IPS-18c (cell line): Measurements from ENCODE around the gene SPTBN1.
"Not testable (repeated sequence)": the region's sequence is repeated elsewhere in the genome, so short reads cannot be mapped to it uniquely, and the experiment has no call there.

ENCODE experiments used
- H3K4me3 ChIP-seq: 2 replicates; pipeline ENCODE4 v1.7.0; 2013; ENCODE audit warnings: low read depth, mild to moderate bottlenecking, low read length, moderate library complexity; ENCODE audit not compliant: insufficient read depth
- H3K9me3 ChIP-seq: one replicate; pipeline ENCODE4 v1.6.1; 2013; ENCODE audit warnings: mild to moderate bottlenecking, low read length, moderate library complexity; ENCODE audit not compliant: control insufficient read depth, insufficient read depth

The SPTBN1 gene

DNA sequence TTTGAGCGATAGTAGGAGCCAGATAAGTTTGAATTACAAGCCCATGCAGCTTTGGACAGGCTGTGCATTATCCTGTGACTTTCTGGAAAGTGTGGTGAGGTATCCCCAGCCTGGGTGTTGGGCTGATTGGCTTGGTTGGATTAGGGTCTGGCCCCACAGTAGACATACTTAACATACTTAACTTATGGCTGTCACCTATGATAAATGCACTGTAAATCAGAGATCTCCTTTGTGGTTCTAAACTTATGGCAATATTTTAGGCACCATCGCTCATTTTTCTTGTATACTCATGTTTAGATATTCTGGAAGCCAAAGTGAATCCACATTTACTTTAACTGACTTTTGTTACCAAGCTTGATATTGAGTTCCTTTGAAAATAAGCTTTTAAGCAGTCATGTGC lies 54.8 kb downstream of the SPTBN1 start:
- H3K9me3 ChIP-seq = no peaks in the 10 kb centered on the region
- H3K4me3 ChIP-seq = no peak overlapping the region

DNA sequence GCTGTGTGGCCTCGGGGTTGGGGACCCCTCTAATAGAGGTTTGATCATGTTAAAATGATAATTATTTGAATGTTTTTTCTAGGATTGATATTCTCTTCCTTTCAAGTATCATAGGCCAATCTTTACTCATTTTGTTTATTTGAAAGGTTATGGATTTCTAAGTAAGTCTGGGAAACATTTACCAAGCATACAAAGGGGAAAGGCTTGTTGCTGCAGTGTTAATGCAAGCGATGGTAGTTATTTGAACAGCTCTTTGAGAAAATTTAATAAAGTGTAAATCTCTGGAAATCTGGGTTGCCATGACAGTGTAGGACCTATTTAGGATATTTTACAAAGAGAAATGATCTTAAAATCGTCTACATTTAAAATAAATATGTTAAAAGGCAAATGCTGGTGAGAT lies 56.1 kb downstream of the SPTBN1 start:
- Histone ChIP-seq H3K4me3 (no peak overlapping the region), H3K9me3 (no peaks in the 10 kb centered on the region)

DNA sequence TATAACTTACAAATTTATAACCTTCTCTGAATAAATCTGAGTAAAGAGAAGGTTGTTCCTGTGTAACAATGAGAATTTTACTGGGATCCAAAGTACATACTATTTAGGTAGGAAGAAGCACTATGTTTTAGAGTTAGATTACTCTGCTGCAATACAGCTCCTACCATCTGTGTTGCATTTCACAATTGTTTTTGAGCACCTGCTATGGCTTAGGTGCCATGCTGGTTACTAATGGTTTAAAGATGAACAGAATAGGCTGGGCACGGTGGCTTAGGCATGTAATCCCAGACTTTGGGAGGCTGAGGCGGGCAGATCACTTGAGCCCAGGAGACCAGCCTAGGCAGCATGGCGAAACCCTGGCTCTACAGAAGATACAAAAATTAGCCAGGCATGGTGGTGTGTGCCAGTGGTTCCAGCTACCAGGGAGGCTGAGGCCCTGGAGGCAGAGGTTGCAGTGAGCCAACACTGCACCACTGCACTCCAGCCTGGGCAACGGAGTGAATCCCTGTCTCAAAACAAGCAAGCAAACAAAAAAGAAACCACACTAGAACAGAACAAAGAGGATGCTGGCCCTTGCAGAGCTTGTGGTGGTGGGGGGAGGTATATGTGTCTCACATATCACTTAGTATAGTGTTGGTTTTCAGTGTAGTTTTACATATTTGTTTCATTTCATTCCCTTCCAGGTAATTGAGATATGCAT lies 56.7 kb downstream of the SPTBN1 start:
- no peak overlapping the region for H3K4me3 ChIP-seq
- no peaks in the 10 kb centered on the region for H3K9me3 ChIP-seq

DNA sequence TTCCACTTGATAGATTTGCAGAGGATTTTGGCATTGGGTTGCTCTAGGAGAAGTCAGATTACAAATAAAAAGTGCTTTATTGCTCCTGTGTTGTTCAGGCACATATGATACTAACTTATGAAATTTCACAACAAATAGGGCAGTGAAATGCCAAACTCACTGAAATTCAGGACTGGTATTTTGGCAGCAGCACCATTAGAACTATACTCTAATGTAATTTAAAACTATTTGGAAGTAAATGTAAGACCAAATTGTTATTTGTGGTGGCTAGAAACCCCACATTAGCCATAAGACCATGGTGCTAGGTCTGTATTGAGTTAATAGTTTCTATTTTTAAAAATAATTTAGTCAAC lies 57.2 kb downstream of the SPTBN1 start:
- Histone ChIP-seq H3K9me3 (no peaks in the 10 kb centered on the region), H3K4me3 (no peak overlapping the region)

DNA sequence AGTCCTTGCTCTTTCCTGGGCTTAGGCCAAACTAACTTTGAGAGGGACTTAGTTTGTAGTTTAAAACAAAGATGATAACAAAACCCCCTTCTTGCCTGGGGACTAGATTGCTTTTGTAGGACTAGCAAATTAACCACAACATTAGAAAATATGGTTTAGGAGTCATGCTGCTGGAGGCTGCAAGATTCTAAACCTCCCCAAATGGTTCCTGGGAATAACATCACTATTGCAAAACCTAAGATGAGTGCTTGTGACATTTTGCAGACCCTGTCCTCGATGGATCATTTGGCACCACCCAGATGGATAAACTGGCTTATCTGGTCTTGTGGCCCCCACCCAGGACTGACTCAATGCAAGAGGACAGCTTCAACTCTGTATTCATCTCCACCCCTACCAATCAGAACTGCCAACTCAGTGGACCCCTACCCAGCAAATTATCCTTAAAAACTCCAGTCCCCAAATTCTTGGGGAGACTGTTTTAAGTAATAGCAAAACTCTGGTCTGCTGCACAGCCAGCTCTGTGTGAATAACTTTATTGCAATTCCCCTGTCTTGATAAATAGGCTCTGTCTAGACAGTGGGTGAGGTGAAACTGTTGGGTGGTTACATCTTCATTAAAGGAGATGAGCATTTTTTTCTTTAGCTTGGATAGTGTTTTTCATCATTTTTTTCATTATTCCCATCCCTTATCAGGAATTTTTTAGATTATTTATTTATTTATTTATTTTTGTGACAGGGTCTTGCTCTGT lies 58.9 kb downstream of the SPTBN1 start:
- H3K9me3 ChIP-seq = no peaks in the 10 kb centered on the region
- no peak overlapping the region for H3K4me3 ChIP-seq

DNA sequence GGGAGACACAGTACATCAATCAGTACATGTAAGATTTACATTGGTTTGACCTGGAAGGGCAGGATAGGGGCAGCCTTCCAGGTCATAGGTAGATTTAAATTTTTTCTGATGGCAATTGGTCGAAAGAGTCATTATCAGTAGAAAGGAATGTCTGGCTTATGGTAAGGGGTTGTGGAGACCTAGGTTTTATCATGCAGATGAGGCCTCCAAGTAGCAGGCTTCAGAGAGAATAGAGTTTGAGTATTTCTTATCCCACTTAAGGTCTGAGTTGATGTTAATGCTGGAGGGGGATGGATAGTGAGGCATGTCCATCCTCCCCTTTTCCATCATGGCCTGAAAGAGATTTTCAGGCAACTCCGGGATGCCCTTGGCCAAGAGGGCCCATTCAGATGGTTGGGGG lies 60.7 kb downstream of the SPTBN1 start:
- Histone ChIP-seq H3K9me3 (no peaks in the 10 kb centered on the region), H3K4me3 (no peak overlapping the region)

DNA sequence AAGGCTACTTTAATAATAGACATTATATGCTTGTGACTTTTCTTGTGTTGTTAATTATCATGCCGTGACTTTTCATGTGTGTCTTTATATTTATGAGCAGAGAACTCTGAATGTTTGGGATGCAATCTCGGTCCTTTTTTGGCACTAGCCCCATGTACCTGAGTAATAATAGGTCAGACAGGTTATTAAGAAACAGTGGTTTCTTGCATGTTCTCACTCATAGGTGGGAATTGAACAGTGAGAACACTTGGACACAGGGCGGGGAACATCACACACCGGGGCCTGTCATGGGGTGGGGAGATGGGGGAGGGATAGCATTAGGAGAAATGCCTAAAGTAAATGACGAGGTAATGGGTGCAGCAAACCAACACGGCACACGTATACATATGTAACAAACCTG lies 61.9 kb downstream of the SPTBN1 start:
- H3K9me3 ChIP-seq, H3K4me3 ChIP-seq: not testable (repeated sequence)

DNA sequence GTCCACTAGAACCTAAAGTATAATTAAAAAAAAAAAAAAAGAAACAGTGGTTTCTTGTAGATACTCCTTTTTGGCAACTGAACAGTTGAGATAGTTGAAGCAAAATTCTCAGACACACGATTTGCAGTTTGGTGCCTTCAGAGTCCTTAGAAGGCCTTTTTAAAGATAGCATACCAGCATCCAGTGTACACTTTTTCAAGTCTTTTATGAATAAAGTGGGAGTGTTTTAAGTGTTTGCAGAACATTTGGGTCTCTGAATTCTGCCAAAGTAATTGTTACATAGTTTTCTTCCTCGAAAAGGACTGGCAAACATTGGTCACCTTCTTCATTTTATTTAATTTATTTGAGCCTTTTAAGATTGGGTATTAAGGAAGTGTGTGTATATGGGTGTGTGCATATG lies 62.3 kb downstream of the SPTBN1 start:
- Histone ChIP-seq H3K9me3 (no peaks in the 10 kb centered on the region), H3K4me3 (no peak overlapping the region)

DNA sequence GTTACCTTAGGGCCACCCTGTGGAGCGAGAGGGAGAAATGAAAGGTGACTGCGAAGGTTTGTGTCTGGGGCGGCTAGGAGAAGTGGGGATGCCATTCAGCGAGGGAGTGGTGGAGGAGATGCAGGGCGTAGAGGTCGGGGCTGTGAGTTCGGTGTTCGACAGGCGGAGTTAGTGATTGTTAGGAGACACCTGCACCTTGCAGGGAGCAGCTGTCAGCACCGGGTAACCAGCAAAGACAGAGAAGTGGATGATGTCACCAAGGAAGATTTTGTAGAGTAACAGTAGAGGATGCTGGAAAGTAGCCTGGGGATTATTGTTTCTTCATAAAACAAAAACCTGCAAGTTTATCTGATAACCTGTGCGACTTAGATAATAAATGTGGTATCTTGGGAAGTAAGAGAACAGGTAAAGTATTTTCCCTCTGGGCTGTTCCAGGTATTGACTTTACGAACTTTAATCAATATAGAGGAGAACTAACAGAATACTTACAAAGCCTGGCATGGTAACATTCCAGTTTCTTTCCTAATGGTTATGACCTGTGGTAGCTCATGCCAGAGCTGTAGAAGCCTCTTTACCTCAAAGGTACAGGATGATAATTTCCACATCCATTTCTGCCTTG lies 63.8 kb downstream of the SPTBN1 start:
- Histone ChIP-seq H3K4me3 (no peak overlapping the region), H3K9me3 (no peaks in the 10 kb centered on the region)

DNA sequence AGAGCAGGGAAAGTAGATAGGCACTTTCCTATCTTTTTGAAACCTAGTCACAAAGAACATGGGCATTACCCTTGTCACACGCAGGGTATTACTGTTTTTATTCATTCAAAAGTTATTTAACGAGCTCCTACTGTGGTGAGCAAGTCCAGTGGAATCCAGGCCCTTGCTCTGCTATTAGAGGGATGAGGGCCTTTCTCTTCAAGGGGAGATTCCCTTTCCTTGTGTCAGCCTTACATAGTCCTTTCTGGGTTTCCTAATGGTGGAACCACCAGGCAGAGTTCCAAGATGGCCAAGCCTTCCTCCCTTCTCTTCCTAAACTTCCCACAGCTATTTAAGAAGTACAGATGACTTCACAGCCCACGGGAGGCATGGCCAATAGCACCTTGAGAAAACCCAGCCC lies 64.6 kb downstream of the SPTBN1 start:
- no peak overlapping the region for H3K4me3 ChIP-seq
- H3K9me3 ChIP-seq = no peaks in the 10 kb centered on the region

DNA sequence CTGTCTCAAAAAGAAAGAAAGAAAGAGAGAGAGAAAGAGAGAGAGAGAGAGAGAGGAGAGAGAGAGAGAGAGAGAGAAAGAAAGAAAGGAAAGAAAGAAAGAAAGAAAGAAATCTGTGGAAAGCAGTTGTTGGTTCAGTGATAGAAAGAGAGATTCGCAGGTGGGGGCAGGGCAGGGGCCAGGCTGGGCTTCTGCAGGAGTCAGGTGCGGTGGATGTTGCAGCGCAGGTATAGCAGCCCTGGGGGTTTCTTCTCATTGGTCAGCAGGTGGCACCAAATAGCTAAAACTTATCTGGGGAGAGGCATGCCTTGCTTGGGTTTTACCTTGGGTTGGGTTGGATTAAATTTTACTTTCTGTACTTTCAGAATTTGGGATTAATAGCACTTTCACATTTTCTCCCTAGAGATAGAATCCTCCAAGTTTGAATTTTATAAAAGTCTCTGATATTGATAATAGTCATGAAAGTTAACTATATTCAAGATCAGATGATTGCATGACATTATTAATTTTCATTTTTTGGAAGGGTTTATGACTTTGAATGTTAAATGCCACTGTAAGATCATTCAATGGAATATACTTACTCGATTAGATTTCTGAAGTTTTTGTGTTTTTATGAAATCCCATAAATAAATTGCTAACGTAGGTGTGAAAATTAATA lies 66.6 kb downstream of the SPTBN1 start:
- Histone ChIP-seq H3K4me3 (no peak overlapping the region), H3K9me3 (no peaks in the 10 kb centered on the region)

DNA sequence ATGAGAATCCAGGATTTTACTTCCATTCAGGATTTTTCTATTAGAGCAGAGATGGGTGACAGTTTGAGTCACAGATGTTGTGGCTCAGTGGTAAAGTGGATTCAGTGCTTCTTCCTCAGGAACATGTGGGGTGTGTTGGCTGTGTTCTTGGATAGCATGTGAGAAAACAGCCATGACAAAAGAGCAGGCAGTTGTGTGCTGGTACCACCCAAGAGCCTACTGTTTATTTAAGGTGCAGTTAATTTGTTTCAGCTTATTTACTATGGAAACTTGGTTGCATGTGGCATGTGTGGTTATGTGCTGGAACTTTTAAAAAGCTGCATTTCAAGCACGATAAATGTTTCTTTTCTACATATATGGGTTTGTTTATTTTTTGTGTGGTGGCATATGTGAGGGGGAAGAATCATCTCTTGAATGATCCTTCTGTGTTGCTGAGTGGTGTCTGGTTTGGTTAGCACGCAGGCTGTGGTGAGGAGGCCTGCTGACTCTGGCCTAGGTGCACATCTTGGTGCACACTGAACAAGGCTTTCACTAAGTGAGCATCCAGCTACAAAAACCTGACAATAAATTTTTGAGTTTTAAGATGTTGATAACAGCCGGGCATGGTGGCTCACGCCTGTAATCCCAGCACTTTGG lies 67.3 kb downstream of the SPTBN1 start:
- Histone ChIP-seq H3K9me3 (no peaks in the 10 kb centered on the region), H3K4me3 (no peak overlapping the region)

DNA sequence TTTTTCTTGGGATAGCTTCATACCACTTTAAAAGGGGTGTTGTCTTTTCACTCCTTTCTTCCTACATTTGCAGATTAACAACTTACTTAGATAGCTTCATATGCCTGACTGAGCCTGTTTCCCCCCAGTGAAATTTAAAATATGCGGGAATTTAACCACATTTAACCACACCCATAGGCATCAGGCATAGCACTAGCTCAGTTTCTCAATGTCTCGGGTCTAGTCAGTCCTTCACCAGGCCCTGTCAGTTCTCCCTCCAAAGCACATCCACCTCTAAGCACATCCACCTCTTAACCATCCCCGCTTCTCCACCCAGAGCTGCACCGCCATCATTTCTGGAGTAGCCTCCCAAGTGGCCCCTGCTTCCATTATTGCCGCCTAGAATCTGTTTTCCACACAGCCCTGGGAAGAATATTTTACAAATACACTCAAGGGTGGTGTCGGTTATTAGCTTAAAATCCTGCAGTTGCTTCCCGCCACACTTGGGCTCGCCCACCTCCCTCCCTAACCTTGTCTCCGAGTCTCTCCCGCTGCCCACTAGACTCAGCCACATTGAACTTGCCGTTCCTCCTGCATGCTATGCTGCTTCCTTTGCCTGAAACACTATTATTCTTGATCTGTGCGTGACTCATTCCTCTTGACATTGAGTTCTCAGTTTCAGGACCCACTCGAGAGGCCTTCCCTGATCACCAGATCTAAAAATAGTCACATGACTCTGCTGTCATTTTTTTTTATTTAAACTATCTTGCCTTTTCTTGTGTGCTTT lies 68.3 kb downstream of the SPTBN1 start:
- Histone ChIP-seq H3K9me3 (peaks cover under 1% of the 10 kb centered on the region), H3K4me3 (no peak overlapping the region)

DNA sequence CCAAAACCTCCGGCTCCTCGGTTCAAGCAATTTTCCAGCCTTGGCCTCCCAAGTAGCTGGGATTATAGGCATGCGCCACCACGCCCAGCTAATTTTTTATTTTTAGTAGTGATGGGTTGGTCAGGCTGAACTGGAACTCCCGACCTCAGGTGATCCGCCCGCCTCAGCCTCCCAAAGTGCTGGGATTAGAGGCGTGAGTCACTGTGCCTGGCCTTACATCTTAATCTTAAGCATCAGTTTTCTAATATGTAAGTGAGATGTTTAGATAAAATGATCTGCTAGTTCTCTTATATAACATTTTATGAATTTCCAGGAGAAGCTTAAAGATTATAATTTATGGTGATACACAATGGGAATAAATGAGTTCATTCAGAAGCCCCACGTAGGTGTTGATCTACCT lies 69.2 kb downstream of the SPTBN1 start:
- no peak overlapping the region for H3K4me3 ChIP-seq

DNA sequence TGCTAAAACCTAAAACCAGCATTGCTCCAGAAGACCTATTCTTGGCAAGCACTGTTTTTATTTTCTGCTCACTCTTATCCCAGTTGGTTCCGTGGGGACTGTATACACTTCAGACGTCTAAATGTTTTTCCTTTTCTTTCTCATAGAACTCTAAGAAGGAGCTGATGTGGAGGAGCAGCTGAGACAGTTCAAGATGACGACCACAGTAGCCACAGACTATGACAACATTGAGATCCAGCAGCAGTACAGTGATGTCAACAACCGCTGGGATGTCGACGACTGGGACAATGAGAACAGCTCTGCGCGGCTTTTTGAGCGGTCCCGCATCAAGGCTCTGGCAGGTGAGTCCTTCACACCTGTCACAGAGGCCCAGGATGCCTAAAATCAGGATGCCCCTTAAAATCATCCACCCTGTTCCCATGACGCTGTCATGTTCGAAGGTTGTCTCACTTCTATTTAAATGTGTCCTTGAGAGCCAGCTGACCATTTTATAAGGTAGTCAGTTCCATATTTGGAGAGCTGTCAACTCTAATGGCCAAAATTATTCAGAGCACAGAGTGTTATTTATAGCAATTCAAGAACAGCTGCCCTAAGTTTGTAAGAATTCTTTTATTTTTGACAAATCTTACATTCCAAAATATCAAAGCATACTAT lies 70.2 kb downstream of the SPTBN1 start:
- no peak overlapping the region for H3K4me3 ChIP-seq
- H3K9me3 ChIP-seq = peaks cover 2% of the 10 kb centered on the region

More for the DNA sequence above, 69.2 kb downstream of the SPTBN1 start:
- H3K9me3 ChIP-seq = peaks cover 2% of the 10 kb centered on the region

DNA sequence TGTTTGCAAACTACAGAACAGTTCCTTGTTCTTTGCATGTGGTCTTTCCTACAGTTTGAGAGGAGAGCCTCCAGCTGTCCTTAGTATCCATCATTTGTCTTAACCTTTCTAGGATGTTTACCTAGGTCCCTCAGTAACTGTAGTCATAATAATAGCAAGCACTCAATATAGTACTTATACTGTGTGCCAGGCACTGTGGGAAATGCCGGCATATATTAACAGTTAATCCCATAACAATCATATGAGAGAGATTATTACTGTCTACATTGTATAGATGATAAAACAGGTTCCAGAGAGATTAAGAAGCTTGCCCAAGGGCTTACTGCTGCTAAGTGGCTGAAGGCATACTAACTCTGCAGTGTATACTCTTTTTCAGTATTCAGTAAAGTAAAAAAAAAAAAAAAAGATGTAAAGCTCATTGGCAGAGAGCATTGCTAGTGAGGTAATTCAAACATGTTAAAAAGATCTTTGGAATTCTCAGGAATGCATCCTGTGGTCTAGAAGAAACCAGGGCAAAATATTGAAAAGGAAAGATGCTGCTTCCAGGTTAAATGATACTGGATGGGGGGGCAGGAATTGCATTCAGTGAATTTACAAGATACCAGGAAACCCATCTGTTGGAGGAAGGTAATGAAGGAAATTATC lies 72.3 kb downstream of the SPTBN1 start:
- Histone ChIP-seq H3K4me3 (no peak overlapping the region), H3K9me3 (peaks cover 2% of the 10 kb centered on the region)
